Measurements from ENCODE around the gene KIF7. TPM values are rescaled to one million over a fixed set of nuclear protein-coding genes. Genes with fewer than 3 reads are reported as not detected.

The KIF7 gene
- total and polyA plus RNA-seq, 4 experiments from 2014 or later = not detected

GRCh38 chr15:89631902-89632264 lies 23.4 kb downstream of the KIF7 start:
- Mint-ChIP-seq H3K36me3 (no peaks in the 10 kb centered on the region), H3K9me3 (peaks cover 0 to 2% (median 0%) of the 10 kb centered on the region in 8 donors), H3K4me1 (no peaks in the 10 kb centered on the region), H3K4me3 (no peak overlapping the region), H3K27me3 (peaks cover 0 to 2% of the 10 kb centered on the region in 2 donors), H3K27ac (no peak overlapping the region)
- no peaks in the 10 kb centered on the region for H3K9me3 ChIP-seq (ENCODE audit: control insufficient read depth in 1 of 2, low read length in 2 of 2)
- H3K4me1 ChIP-seq (ENCODE audit: insufficient read depth, low read length) = no peaks in the 10 kb centered on the region
- DNase-seq = no peak
- no peak overlapping the region for H3K4me3 ChIP-seq (ENCODE audit: low read length in 2 of 2)
- H3K27me3 ChIP-seq (ENCODE audit: insufficient read depth, low read length) = no peaks in the 10 kb centered on the region
- H3K27ac ChIP-seq (ENCODE audit: low read depth, low read length) = no peak overlapping the region
- CTCF ChIA-PET (ENCODE audit: partially characterized antibody) = interaction anchor here (0.7 kb wide), 1 partner anchor 20 kb away, joined by 3 read pairs; no protein-coding TSS in a partner anchor
- no peaks in the 10 kb centered on the region for H3K36me3 ChIP-seq (ENCODE audit: insufficient read depth, low read length)
- POLR2A ChIA-PET (ENCODE audit: partially characterized antibody) = no interaction called here
- intact Hi-C loops (cut with micrococcal nuclease) = no loop called here

GRCh38 chr15:89630974-89631901 lies 24.0 kb downstream of the KIF7 start:
- H3K4me1 ChIP-seq (ENCODE audit: insufficient read depth, low read length) = no peaks in the 10 kb centered on the region
- H3K36me3 ChIP-seq (ENCODE audit: insufficient read depth, low read length) = no peaks in the 10 kb centered on the region
- no peak for DNase-seq
- ChIA-PET CTCF (ENCODE audit: partially characterized antibody) (no interaction called here), POLR2A (ENCODE audit: partially characterized antibody) (no interaction called here)
- no peak overlapping the region for H3K4me3 ChIP-seq (ENCODE audit: low read length in 2 of 2)
- Mint-ChIP-seq H3K9me3 (peaks cover 0 to 2% (median 0%) of the 10 kb centered on the region in 8 donors), H3K27ac (peak overlapping the region in 1 of 7 donors; percentile 25), H3K27me3 (peaks cover 0 to 2% of the 10 kb centered on the region in 2 donors), H3K36me3 (no peaks in the 10 kb centered on the region), H3K4me1 (no peaks in the 10 kb centered on the region), H3K4me3 (no peak overlapping the region)
- intact Hi-C loops (cut with micrococcal nuclease) = no loop called here
- no peaks in the 10 kb centered on the region for H3K27me3 ChIP-seq (ENCODE audit: insufficient read depth, low read length)
- H3K27ac ChIP-seq (ENCODE audit: low read depth, low read length) = no peak overlapping the region
- H3K9me3 ChIP-seq (ENCODE audit: control insufficient read depth in 1 of 2, low read length in 2 of 2) = no peaks in the 10 kb centered on the region

- Mint-ChIP-seq H3K9me3 (peaks cover 0 to under 1% (median 0%) of the 10 kb centered on the region in 8 donors), H3K36me3 (no peaks in the 10 kb centered on the region), H3K27ac (no peak overlapping the region), H3K4me3 (no peak overlapping the region), H3K4me1 (no peaks in the 10 kb centered on the region), H3K27me3 (peaks cover 0 to 2% of the 10 kb centered on the region in 2 donors)
- no peak overlapping the region for H3K4me3 ChIP-seq (ENCODE audit: low read length in 2 of 2)
- no peak overlapping the region for H3K27ac ChIP-seq (ENCODE audit: low read depth, low read length)
- H3K9me3 ChIP-seq (ENCODE audit: control insufficient read depth in 1 of 2, low read length in 2 of 2) = no peaks in the 10 kb centered on the region
- ChIA-PET POLR2A (ENCODE audit: partially characterized antibody) (no interaction called here), CTCF (ENCODE audit: partially characterized antibody) (no interaction called here)
- DNase-seq = no peak
- H3K4me1 ChIP-seq (ENCODE audit: insufficient read depth, low read length) = no peaks in the 10 kb centered on the region
- H3K36me3 ChIP-seq (ENCODE audit: insufficient read depth, low read length) = no peaks in the 10 kb centered on the region
- intact Hi-C loops (cut with micrococcal nuclease) = no loop called here
- no peaks in the 10 kb centered on the region for H3K27me3 ChIP-seq (ENCODE audit: insufficient read depth, low read length)
These were observed 25.0 kb downstream of the KIF7 start for GRCh38 chr15:89630260-89630659.

- Histone ChIP-seq H3K27ac (ENCODE audit: low read depth, low read length) (no peak overlapping the region), H3K9me3 (ENCODE audit: control insufficient read depth in 1 of 2, low read length in 2 of 2) (no peaks in the 10 kb centered on the region), H3K4me1 (ENCODE audit: insufficient read depth, low read length) (no peaks in the 10 kb centered on the region), H3K4me3 (ENCODE audit: low read length in 2 of 2) (no peak overlapping the region), H3K36me3 (ENCODE audit: insufficient read depth, low read length) (no peaks in the 10 kb centered on the region), H3K27me3 (ENCODE audit: insufficient read depth, low read length) (no peaks in the 10 kb centered on the region)
- Mint-ChIP-seq H3K27me3 (peaks cover 0 to 2% of the 10 kb centered on the region in 2 donors), H3K9me3 (no peaks in the 10 kb centered on the region), H3K36me3 (no peaks in the 10 kb centered on the region), H3K4me3 (no peak overlapping the region), H3K27ac (peak overlapping the region in 1 of 7 donors; percentile 51), H3K4me1 (no peaks in the 10 kb centered on the region)
- CTCF ChIA-PET (ENCODE audit: partially characterized antibody) = no interaction called here
- no peak for DNase-seq
- POLR2A ChIA-PET (ENCODE audit: partially characterized antibody) = no interaction called here
- intact Hi-C loops (cut with micrococcal nuclease) = no loop called here
These were observed 25.4 kb downstream of the KIF7 start for GRCh38 chr15:89629829-89630228.

GRCh38 chr15:89628806-89629715 lies 26.2 kb downstream of the KIF7 start:
- no peaks in the 10 kb centered on the region for H3K9me3 Mint-ChIP-seq

GRCh38 chr15:89628301-89628700 lies 27.0 kb downstream of the KIF7 start:
- Mint-ChIP-seq H3K27me3 (peaks cover 0 to 2% of the 10 kb centered on the region in 2 donors), H3K36me3 (no peaks in the 10 kb centered on the region), H3K9me3 (no peaks in the 10 kb centered on the region), H3K4me3 (no peak overlapping the region), H3K4me1 (no peaks in the 10 kb centered on the region), H3K27ac (no peak overlapping the region)
- CTCF ChIA-PET (ENCODE audit: partially characterized antibody) = no interaction called here
- Histone ChIP-seq H3K36me3 (ENCODE audit: insufficient read depth, low read length) (no peaks in the 10 kb centered on the region), H3K27ac (ENCODE audit: low read depth, low read length) (no peak overlapping the region), H3K9me3 (ENCODE audit: control insufficient read depth in 1 of 2, low read length in 2 of 2) (no peaks in the 10 kb centered on the region), H3K27me3 (ENCODE audit: insufficient read depth, low read length) (no peaks in the 10 kb centered on the region), H3K4me1 (ENCODE audit: insufficient read depth, low read length) (no peaks in the 10 kb centered on the region), H3K4me3 (ENCODE audit: low read length in 2 of 2) (no peak overlapping the region)
- POLR2A ChIA-PET (ENCODE audit: partially characterized antibody) = no interaction called here
- DNase-seq = no peak
- intact Hi-C loops (cut with micrococcal nuclease) = no loop called here

More at GRCh38 chr15:89628806-89629715, 26.2 kb downstream of the KIF7 start:
- Histone ChIP-seq H3K9me3 (ENCODE audit: control insufficient read depth in 1 of 2, low read length in 2 of 2) (no peaks in the 10 kb centered on the region), H3K27ac (ENCODE audit: low read depth, low read length) (no peak overlapping the region), H3K4me1 (ENCODE audit: insufficient read depth, low read length) (no peaks in the 10 kb centered on the region), H3K27me3 (ENCODE audit: insufficient read depth, low read length) (no peaks in the 10 kb centered on the region), H3K36me3 (ENCODE audit: insufficient read depth, low read length) (no peaks in the 10 kb centered on the region), H3K4me3 (ENCODE audit: low read length in 2 of 2) (no peak overlapping the region)
- no peaks in the 10 kb centered on the region for H3K36me3 Mint-ChIP-seq
- intact Hi-C loops (cut with micrococcal nuclease) = no loop called here
- H3K4me3 Mint-ChIP-seq = no peak overlapping the region
- H3K27me3 Mint-ChIP-seq = peaks cover 0 to 2% of the 10 kb centered on the region in 2 donors
- peak overlapping the region in 1 of 7 donors; percentile 51 for H3K27ac Mint-ChIP-seq
- DNase-seq = no peak
- no peaks in the 10 kb centered on the region for H3K4me1 Mint-ChIP-seq
- ChIA-PET CTCF (ENCODE audit: partially characterized antibody) (no interaction called here), POLR2A (ENCODE audit: partially characterized antibody) (no interaction called here)

GRCh38 chr15:89627256-89627970 lies 27.9 kb downstream of the KIF7 start:
- H3K27ac ChIP-seq (ENCODE audit: low read depth, low read length) = no peak overlapping the region
- DNase-seq = no peak
- Mint-ChIP-seq H3K27me3 (peaks cover 0 to under 1% of the 10 kb centered on the region in 2 donors), H3K36me3 (no peaks in the 10 kb centered on the region), H3K9me3 (no peaks in the 10 kb centered on the region), H3K27ac (no peak overlapping the region), H3K4me1 (no peaks in the 10 kb centered on the region), H3K4me3 (no peak overlapping the region)
- no peaks in the 10 kb centered on the region for H3K4me1 ChIP-seq (ENCODE audit: insufficient read depth, low read length)
- intact Hi-C loops (cut with micrococcal nuclease) = no loop called here
- ChIA-PET CTCF (ENCODE audit: partially characterized antibody) (no interaction called here), POLR2A (ENCODE audit: partially characterized antibody) (no interaction called here)
- H3K27me3 ChIP-seq (ENCODE audit: insufficient read depth, low read length) = no peaks in the 10 kb centered on the region
- no peak overlapping the region for H3K4me3 ChIP-seq (ENCODE audit: low read length in 2 of 2)
- H3K9me3 ChIP-seq (ENCODE audit: control insufficient read depth in 1 of 2, low read length in 2 of 2) = no peaks in the 10 kb centered on the region
- no peaks in the 10 kb centered on the region for H3K36me3 ChIP-seq (ENCODE audit: insufficient read depth, low read length)

Measured in CD4-positive, alpha-beta memory T cell (primary cell).